Sciatic nerve (tissue), 2 donors: ENCODE measurements around the gene RGS6. TPM values are rescaled to one million over a fixed set of nuclear protein-coding genes. Genes with fewer than 3 reads are reported as not detected.

Experiments used
- ATAC-seq: fragments of 200-7000 bp; cut with Tn5 transposase; one replicate; pipeline ENCODE4 v1.9.1; 2020; ENCODE audit warnings: mild to moderate bottlenecking, moderate library complexity
- DNase-seq: peaks from one replicate; pipeline ENCODE4 v3.0.0-alpha.2; 2020; ENCODE audit warnings: low spot score
- intact Hi-C: fragments of 100-400 bp; cut with DNase I; formaldehyde crosslinking; loops from one replicate; pipeline ENCODE4 v1.14.2; 2022
- total RNA-seq: library from RNA; stranded (reverse); fragmentation: NEBNext Ultra II Directional; extraction: Animal tissue kit (Norgen Biotek cat#: 25700); gene quantifications from one replicate; pipeline ENCODE4 v1.2.1, GENCODE V29; 2021
- donor health status: DM: no; HTN: no; CAD: no.
- donor health status: DM: no; HTN: no; CAD: no.

Gene RGS6
- total RNA-seq, 1 donor from 2014 or later, result 20.6 TPM

- DNase-seq, result peak; percentile 60
- intact Hi-C loops, result no loop called here
- ATAC-seq, result peak; percentile 74
These were observed 399.8 kb downstream of the RGS6 start for GRCh38 chr14:72332046-72332445.

GRCh38 chr14:72332871-72333270, 400.6 kb downstream of the RGS6 start:
- DNase-seq, result no peak
- intact Hi-C loops, result no loop called here
- ATAC-seq, result no peak

- DNase-seq (no peak), ATAC-seq (no peak)
- intact Hi-C loops, result no loop called here
These were observed 401.1 kb downstream of the RGS6 start for GRCh38 chr14:72333357-72333756.

GRCh38 chr14:72336311-72336980, 404.2 kb downstream of the RGS6 start:
- no peak for DNase-seq
- ATAC-seq, result no peak
- intact Hi-C loops, result no loop called here

GRCh38 chr14:72341237-72341636, 409.0 kb downstream of the RGS6 start:
- DNase-seq, result no peak
- peak; percentile 48 for ATAC-seq
- intact Hi-C loops, result no loop called here

GRCh38 chr14:72341686-72342085, 409.5 kb downstream of the RGS6 start:
- ATAC-seq (peak; percentile 87), DNase-seq (no peak)
- intact Hi-C loops, result no loop called here

- DNase-seq (no peak), ATAC-seq (no peak)
- intact Hi-C loops, result no loop called here
These were observed 414.9 kb downstream of the RGS6 start for GRCh38 chr14:72347118-72347517.

GRCh38 chr14:72350215-72350614, 418.0 kb downstream of the RGS6 start:
- intact Hi-C loops, result no loop called here
- DNase-seq (no peak), ATAC-seq (no peak)

GRCh38 chr14:72352012-72352411, 419.8 kb downstream of the RGS6 start:
- ATAC-seq (no peak), DNase-seq (no peak)
- intact Hi-C loops, result no loop called here

- no peak for DNase-seq
- ATAC-seq, result no peak
- intact Hi-C loops, result no loop called here
These were observed 434.4 kb downstream of the RGS6 start for GRCh38 chr14:72366619-72367018.

GRCh38 chr14:72369106-72369505, 436.9 kb downstream of the RGS6 start:
- DNase-seq, result no peak
- no peak for ATAC-seq
- intact Hi-C loops, result no loop called here

GRCh38 chr14:72377016-72377415, 444.8 kb downstream of the RGS6 start:
- intact Hi-C loops, result no loop called here
- ATAC-seq (no peak), DNase-seq (no peak)

GRCh38 chr14:72380456-72380855, 448.2 kb downstream of the RGS6 start:
- no peak for ATAC-seq
- DNase-seq, result no peak
- intact Hi-C loops, result no loop called here

- intact Hi-C loops, result no loop called here
These were observed 451.6 kb downstream of the RGS6 start for GRCh38 chr14:72383865-72384264.

GRCh38 chr14:72387726-72388125, 455.5 kb downstream of the RGS6 start:
- DNase-seq, result no peak
- intact Hi-C loops, result no loop called here
- ATAC-seq, result no peak

More at GRCh38 chr14:72383865-72384264, 451.6 kb downstream of the RGS6 start:
- no peak for ATAC-seq
- DNase-seq, result no peak

GRCh38 chr14:72389200-72389599, 457.0 kb downstream of the RGS6 start:
- ATAC-seq (no peak), DNase-seq (no peak)

GRCh38 chr14:72401101-72401625, 468.9 kb downstream of the RGS6 start:
- DNase-seq (no peak), ATAC-seq (no peak)
- intact Hi-C loops, result no loop called here

More at GRCh38 chr14:72389200-72389599, 457.0 kb downstream of the RGS6 start:
- intact Hi-C loops, result no loop called here

GRCh38 chr14:72401632-72402376, 469.6 kb downstream of the RGS6 start:
- no peak for DNase-seq
- intact Hi-C loops, result no loop called here
- no peak for ATAC-seq

- DNase-seq, result no peak
- no peak for ATAC-seq
- intact Hi-C loops, result no loop called here
These were observed 470.1 kb downstream of the RGS6 start for GRCh38 chr14:72402377-72402772.

- no peak for ATAC-seq
- DNase-seq, result no peak
- intact Hi-C loops, result no loop called here
These were observed 472.0 kb downstream of the RGS6 start for GRCh38 chr14:72404106-72404774.
